ENCODE measurements around the gene RBPMS2. TPM values are rescaled to one million over a fixed set of nuclear protein-coding genes. Genes with fewer than 3 reads are reported as not detected.

The RBPMS2 gene
- total RNA-seq, 1 experiment from 2014 or later: 0.16 TPM

DNA sequence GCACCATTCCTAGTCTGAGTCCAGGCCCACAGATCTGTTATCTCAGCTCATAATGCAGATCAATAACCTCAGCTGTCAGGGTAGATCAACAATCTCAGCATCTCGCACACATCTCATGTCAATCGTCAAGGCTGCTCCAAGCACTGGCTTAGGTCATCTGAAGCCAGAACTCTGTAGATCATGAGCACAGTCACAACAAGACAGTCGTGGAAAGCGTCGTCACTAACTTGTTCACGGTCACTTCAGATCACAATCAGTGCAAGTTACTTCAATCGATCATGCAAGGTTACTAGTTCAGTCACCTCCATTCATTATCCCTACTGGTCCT is 71.8 kb downstream of the RBPMS2 start:
- POLR2A ChIA-PET: interaction anchor here (1.5 kb wide), 1 partner anchor 14 kb away, joined by 4 read pairs; no protein-coding TSS in a partner anchor
- BruUV-seq (replicated peaks): no TSS peak
- Mint-ChIP-seq H3K4me3 (ENCODE audit: unreplicated experiment) (peak overlapping the region; percentile 72), H3K36me3 (ENCODE audit: insufficient read depth, unreplicated experiment) (peaks cover 17% of the 10 kb centered on the region), H3K27ac (ENCODE audit: low read depth, unreplicated experiment) (peak overlapping the region; percentile 70), H3K4me1 (ENCODE audit: insufficient read depth, unreplicated experiment) (peaks cover 42% of the 10 kb centered on the region), H3K27me3 (ENCODE audit: insufficient read depth, unreplicated experiment) (no peaks in the 10 kb centered on the region), H3K9me3 (ENCODE audit: unreplicated experiment) (no peaks in the 10 kb centered on the region)
- CTCF ChIA-PET: interaction anchor here (0.5 to 1.0 kb wide), 3 partner anchors 17 to 105 kb away, joined by 3 to 4 read pairs (median 4); no protein-coding TSS in a partner anchor
- intact Hi-C loops (cut with micrococcal nuclease): no loop called here
- TF ChIP-seq, protein P1, sequence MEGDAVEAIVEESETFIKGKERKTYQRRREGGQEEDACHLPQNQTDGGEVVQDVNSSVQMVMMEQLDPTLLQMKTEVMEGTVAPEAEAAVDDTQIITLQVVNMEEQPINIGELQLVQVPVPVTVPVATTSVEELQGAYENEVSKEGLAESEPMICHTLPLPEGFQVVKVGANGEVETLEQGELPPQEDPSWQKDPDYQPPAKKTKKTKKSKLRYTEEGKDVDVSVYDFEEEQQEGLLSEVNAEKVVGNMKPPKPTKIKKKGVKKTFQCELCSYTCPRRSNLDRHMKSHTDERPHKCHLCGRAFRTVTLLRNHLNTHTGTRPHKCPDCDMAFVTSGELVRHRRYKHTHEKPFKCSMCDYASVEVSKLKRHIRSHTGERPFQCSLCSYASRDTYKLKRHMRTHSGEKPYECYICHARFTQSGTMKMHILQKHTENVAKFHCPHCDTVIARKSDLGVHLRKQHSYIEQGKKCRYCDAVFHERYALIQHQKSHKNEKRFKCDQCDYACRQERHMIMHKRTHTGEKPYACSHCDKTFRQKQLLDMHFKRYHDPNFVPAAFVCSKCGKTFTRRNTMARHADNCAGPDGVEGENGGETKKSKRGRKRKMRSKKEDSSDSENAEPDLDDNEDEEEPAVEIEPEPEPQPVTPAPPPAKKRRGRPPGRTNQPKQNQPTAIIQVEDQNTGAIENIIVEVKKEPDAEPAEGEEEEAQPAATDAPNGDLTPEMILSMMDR (IDR thresholded peaks at IDR 0.05; ENCODE audit: unreplicated experiment): no peak
- DNase-seq (ENCODE audit: unreplicated experiment): no peak

DNA sequence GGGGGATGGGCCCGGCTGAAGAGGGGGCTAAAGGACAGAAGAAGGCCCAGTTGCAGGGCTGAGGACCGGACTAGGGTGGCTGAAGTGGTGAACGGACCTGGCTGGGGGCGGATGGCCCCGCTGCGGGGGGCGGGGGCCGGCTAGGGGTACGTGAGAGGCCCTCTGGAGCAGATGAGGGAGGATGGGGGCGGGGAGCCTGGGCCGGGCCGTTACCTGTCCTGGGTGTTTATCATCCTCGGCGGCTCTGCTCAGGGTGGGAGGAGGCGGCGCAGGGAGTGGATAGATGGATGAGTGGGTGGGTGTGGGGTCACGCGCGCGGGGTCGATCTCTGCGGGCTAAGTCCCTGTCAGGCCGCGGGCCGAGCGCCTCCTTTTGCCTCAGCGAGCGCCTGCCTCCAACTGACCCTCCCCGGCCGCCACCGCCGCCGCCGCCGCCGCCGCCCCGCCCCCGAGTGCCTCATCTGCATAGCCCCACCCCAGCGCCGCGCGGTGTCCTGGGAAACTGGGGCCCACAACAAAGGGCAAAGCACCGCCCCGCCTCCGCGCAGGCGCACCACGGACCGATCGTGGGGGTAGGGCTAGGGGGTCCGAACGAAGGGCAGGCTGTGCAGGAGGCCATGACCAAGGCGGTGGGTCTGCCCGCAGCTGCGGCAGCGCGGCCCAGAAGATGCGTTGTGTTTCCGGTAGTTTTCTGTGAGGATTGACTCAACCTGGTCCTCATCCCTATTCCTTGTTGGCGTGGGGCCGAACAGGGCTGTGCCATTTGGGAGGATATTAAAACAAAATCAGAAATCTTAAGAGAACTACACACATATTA is 72.4 kb downstream of the RBPMS2 start:
- H3K36me3 Mint-ChIP-seq (ENCODE audit: insufficient read depth, unreplicated experiment): peaks cover 17% of the 10 kb centered on the region
- no peaks in the 10 kb centered on the region for H3K27me3 Mint-ChIP-seq (ENCODE audit: insufficient read depth, unreplicated experiment)
- TF ChIP-seq, protein P1 (IDR thresholded peaks at IDR 0.05; ENCODE audit: unreplicated experiment): no peak
- H3K9me3 Mint-ChIP-seq (ENCODE audit: unreplicated experiment): no peaks in the 10 kb centered on the region
- intact Hi-C loops (cut with micrococcal nuclease): no loop called here
- BruUV-seq (replicated peaks): no TSS peak
- DNase-seq (ENCODE audit: unreplicated experiment): peak; percentile 90
- peak overlapping the region; percentile 72 for H3K4me3 Mint-ChIP-seq (ENCODE audit: unreplicated experiment)
- peaks cover 47% of the 10 kb centered on the region for H3K4me1 Mint-ChIP-seq (ENCODE audit: insufficient read depth, unreplicated experiment)
- H3K27ac Mint-ChIP-seq (ENCODE audit: low read depth, unreplicated experiment): peak overlapping the region; percentile 70
- POLR2A ChIA-PET: interaction anchor here (1.5 kb wide), 1 partner anchor 14 kb away, joined by 4 read pairs; no protein-coding TSS in a partner anchor
- CTCF ChIA-PET: interaction anchor here (0.5 to 1.0 kb wide), 3 partner anchors 16 to 106 kb away, joined by 3 to 4 read pairs (median 4); no protein-coding TSS in a partner anchor

GRCh38 chr15:64701482-64702184 is 73.8 kb downstream of the RBPMS2 start:
- TF ChIP-seq, protein P1 (IDR thresholded peaks at IDR 0.05; ENCODE audit: unreplicated experiment): no peak
- Mint-ChIP-seq H3K9me3 (ENCODE audit: unreplicated experiment) (no peaks in the 10 kb centered on the region), H3K4me1 (ENCODE audit: insufficient read depth, unreplicated experiment) (peaks cover 59% of the 10 kb centered on the region), H3K27me3 (ENCODE audit: insufficient read depth, unreplicated experiment) (no peaks in the 10 kb centered on the region), H3K27ac (ENCODE audit: low read depth, unreplicated experiment) (peak overlapping the region; percentile 70), H3K36me3 (ENCODE audit: insufficient read depth, unreplicated experiment) (peaks cover 17% of the 10 kb centered on the region), H3K4me3 (ENCODE audit: unreplicated experiment) (peak overlapping the region; percentile 72)
- BruUV-seq (replicated peaks): TSS peak; percentile 28
- intact Hi-C loops (cut with micrococcal nuclease): no loop called here
- DNase-seq (ENCODE audit: unreplicated experiment): no peak
- POLR2A ChIA-PET: interaction anchor here (0.6 to 1.2 kb wide), 10 partner anchors 9 to 484 kb away, joined by 3 to 4 read pairs (median 3); partner anchors contain the start of genes CLPX and SPG21
- CTCF ChIA-PET: interaction anchor here (0.6 to 2.4 kb wide), 4 partner anchors 15 to 797 kb away, joined by 4 to 8 read pairs (median 6); no protein-coding TSS in a partner anchor

DNA sequence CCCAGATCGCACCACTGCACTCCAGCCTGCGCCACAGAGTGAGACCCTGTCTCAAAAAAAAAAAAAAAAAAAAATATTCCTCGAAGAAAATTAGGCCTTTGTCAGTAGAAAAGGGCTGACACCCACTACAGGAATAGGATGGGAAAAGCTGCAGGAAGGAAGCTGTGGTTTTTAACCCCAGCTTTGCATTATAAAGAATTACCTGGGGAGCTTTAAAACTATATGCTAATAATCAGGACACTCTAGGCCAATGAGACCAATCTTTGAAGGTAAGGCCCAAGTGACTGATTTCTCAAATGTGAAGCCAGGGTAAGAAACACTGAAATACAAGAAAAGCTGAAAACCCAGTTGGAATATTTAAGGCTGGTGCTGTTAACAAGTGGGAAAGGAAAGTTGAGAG is 74.3 kb downstream of the RBPMS2 start:
- TF ChIP-seq, protein P1 (IDR thresholded peaks at IDR 0.05; ENCODE audit: unreplicated experiment): no peak
- ChIA-PET POLR2A (interaction anchor here (0.6 to 0.9 kb wide), 8 partner anchors 18 to 514 kb away, joined by 3 to 4 read pairs (median 3); no protein-coding TSS in a partner anchor), CTCF (interaction anchor here (0.6 to 2.5 kb wide), 6 partner anchors 14 to 1061 kb away, joined by 3 to 9 read pairs (median 6); no protein-coding TSS in a partner anchor)
- BruUV-seq (replicated peaks): no TSS peak
- Mint-ChIP-seq H3K4me3 (ENCODE audit: unreplicated experiment) (peak overlapping the region; percentile 72), H3K9me3 (ENCODE audit: unreplicated experiment) (no peaks in the 10 kb centered on the region), H3K4me1 (ENCODE audit: insufficient read depth, unreplicated experiment) (peaks cover 59% of the 10 kb centered on the region), H3K36me3 (ENCODE audit: insufficient read depth, unreplicated experiment) (peaks cover 21% of the 10 kb centered on the region), H3K27me3 (ENCODE audit: insufficient read depth, unreplicated experiment) (no peaks in the 10 kb centered on the region), H3K27ac (ENCODE audit: low read depth, unreplicated experiment) (peak overlapping the region; percentile 68)
- intact Hi-C loops (cut with micrococcal nuclease): no loop called here
- no peak for DNase-seq (ENCODE audit: unreplicated experiment)

Data from MCF 10A (cell line).